BE2C (cell line): ENCODE data around the gene PRRX1.

Experiments used
- DNase-seq: peaks from one replicate; pipeline ENCODE4 v3.0.0-alpha.2; 2020
- H3K27me3 ChIP-seq: fragments of 250-450 bp; sonication (Bioruptor Pico); 2 replicates; pipeline ENCODE4 v1.5.1; 2020; ENCODE audit warnings: mild to moderate bottlenecking
- H3K36me3 ChIP-seq: fragments of 250-450 bp; sonication (Bioruptor Pico); 2 replicates; pipeline ENCODE4 v1.5.1; 2020; ENCODE audit warnings: mild to moderate bottlenecking
- H3K4me1 ChIP-seq: fragments of 250-450 bp; sonication (Bioruptor Pico); 2 replicates; pipeline ENCODE4 v1.5.1; 2020
- H3K4me3 ChIP-seq: 2 replicates; pipeline ENCODE4 v1.5.1; 2011; ENCODE audit warnings: low read depth, low read length
- H3K9me3 ChIP-seq: fragments of 250-450 bp; sonication (Bioruptor Pico); 2 replicates; pipeline ENCODE4 v1.5.1; 2020
- TF ChIP-seq, protein P1 (sequence below): IDR thresholded peaks from 2 replicates; pipeline ENCODE4 v1.5.1; 2012; ENCODE audit warnings: mild to moderate bottlenecking, low read depth, low read length

The PRRX1 gene

DNA sequence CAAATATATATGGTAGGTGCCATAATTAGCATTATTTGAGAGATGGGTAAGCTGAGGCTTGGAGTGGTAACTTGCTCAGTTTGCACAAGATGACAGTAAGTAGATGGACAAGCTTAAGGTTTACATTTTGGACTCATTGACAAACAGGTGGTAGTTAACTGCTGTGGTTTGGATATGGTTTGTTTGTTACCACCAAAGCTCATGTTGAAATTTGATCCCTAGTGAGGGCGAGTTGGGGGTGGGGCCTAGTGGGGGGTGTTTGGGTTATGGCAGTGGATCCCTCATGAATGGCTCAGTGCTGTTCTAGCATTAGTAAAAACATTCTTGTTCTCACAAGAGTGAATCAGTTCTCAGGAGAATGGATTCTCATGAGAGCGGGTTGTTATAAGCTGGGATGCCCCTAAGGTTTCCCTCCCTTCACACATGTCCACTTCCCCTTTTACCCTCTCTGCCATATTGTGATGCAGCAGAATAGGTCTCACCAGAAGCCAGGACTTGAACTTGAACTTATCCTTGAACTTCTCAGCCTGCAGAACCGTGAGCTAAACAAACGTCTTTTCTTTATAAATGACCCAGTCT, 6.6 kb upstream of the PRRX1 start:
- Histone ChIP-seq H3K4me1 (no peaks in the 10 kb centered on the region), H3K9me3 (no peaks in the 10 kb centered on the region), H3K27me3 (peaks cover 32% of the 10 kb centered on the region), H3K4me3 (no peak overlapping the region), H3K36me3 (no peaks in the 10 kb centered on the region)
- TF ChIP-seq, protein P1, sequence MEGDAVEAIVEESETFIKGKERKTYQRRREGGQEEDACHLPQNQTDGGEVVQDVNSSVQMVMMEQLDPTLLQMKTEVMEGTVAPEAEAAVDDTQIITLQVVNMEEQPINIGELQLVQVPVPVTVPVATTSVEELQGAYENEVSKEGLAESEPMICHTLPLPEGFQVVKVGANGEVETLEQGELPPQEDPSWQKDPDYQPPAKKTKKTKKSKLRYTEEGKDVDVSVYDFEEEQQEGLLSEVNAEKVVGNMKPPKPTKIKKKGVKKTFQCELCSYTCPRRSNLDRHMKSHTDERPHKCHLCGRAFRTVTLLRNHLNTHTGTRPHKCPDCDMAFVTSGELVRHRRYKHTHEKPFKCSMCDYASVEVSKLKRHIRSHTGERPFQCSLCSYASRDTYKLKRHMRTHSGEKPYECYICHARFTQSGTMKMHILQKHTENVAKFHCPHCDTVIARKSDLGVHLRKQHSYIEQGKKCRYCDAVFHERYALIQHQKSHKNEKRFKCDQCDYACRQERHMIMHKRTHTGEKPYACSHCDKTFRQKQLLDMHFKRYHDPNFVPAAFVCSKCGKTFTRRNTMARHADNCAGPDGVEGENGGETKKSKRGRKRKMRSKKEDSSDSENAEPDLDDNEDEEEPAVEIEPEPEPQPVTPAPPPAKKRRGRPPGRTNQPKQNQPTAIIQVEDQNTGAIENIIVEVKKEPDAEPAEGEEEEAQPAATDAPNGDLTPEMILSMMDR = no peak
- DNase-seq = no peak

DNA sequence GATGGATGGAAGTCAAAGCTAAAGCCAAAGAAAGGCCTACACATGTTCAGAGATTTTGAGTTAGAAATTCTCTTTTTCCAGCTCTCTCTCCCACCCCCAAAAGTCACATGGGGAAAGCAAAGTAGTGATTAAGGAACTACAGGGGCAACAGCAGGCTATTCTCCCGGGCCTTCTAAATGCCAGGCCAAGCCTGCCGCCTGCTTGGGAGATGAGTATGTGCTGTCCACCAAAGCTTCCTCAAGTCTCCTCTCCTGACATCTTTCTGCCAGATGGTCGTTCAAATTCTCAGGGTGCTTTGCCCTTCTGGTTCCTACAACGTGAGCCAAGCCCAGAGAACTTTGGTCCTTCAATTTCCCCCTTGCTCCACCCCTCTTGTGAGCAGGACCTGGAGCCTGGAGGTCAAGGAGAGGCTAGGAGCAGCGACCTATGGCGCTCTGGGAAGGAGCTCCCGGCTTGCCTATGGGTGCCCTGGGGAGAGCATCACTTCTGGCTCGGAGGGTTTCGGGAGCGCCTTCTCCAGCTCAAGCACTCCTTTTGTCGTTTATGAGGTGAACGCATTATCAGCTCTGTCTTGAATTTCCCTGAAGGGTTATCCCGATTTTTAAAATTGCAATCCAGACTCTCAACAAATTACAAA, 4.4 kb upstream of the PRRX1 start:
- Histone ChIP-seq H3K27me3 (peaks cover 52% of the 10 kb centered on the region), H3K4me3 (no peak overlapping the region), H3K9me3 (no peaks in the 10 kb centered on the region), H3K36me3 (no peaks in the 10 kb centered on the region), H3K4me1 (no peaks in the 10 kb centered on the region)
- DNase-seq = no peak
- TF ChIP-seq, protein P1 = no peak

DNA sequence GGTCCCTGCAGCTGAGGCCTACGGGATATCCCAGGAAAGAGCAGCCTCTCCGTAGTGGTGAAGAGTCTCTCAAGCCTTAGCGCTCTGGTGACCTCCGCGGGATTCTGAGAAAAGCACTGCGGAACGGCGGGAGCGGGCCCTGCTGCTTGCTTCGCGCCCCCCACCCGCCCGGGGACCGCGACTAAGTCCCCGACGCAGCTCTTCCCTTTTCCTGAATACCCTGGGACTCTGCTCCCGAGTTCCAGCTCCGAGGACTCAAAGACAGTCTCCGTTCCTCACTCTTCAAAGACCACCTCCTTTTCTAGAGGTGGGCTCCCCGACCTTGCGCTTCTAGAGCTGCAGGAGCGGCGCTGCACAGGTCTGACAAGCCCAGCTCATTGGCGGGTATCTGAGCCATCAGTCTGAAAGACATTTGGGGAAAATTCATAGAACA, 3.6 kb upstream of the PRRX1 start:
- H3K9me3 ChIP-seq = no peaks in the 10 kb centered on the region
- TF ChIP-seq, protein P1 = no peak
- peaks cover 60% of the 10 kb centered on the region for H3K27me3 ChIP-seq
- no peak overlapping the region for H3K4me3 ChIP-seq
- no peaks in the 10 kb centered on the region for H3K4me1 ChIP-seq
- no peak for DNase-seq
- H3K36me3 ChIP-seq = no peaks in the 10 kb centered on the region

DNA sequence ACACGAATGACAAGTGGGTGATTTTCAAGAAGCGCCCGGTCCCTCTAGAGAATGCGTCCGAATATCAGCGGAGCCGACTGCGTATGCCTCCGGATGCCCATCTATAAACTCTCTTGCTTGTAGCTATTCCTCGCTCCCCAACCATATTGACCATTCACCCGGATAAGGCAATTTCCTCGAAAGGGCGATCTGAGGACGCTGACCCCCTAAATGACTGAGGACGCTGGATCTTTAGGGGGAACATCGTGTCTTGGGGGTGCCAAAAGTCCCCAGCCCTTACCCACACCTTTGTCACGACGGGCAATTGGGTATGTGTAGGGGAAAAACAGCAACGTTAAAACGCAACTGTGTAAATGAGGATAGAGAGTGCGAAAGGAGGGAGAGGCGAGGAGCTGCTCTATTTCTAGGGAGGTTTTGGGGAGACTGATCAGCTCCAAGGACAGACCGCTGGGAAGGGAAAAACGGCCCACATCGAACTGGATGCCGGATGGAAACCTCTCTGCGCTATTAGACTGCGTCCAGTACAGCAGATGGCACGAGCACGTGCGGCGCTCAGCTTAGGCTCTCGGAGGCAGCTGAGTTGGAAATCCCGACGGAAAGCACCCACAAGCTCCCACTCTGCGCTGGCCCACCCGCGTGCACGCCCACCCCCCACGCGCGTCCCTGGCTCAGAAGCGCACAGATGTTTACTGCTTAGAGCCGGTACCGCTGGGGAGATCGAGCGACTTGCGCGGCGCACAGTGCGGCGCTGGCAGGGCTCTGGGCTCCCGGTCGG, 2.9 kb upstream of the PRRX1 start:
- H3K4me3 ChIP-seq = no peak overlapping the region
- H3K4me1 ChIP-seq = no peaks in the 10 kb centered on the region
- no peak for DNase-seq
- no peaks in the 10 kb centered on the region for H3K36me3 ChIP-seq
- TF ChIP-seq, protein P1 = no peak
- no peaks in the 10 kb centered on the region for H3K9me3 ChIP-seq
- H3K27me3 ChIP-seq = peaks cover 67% of the 10 kb centered on the region

DNA sequence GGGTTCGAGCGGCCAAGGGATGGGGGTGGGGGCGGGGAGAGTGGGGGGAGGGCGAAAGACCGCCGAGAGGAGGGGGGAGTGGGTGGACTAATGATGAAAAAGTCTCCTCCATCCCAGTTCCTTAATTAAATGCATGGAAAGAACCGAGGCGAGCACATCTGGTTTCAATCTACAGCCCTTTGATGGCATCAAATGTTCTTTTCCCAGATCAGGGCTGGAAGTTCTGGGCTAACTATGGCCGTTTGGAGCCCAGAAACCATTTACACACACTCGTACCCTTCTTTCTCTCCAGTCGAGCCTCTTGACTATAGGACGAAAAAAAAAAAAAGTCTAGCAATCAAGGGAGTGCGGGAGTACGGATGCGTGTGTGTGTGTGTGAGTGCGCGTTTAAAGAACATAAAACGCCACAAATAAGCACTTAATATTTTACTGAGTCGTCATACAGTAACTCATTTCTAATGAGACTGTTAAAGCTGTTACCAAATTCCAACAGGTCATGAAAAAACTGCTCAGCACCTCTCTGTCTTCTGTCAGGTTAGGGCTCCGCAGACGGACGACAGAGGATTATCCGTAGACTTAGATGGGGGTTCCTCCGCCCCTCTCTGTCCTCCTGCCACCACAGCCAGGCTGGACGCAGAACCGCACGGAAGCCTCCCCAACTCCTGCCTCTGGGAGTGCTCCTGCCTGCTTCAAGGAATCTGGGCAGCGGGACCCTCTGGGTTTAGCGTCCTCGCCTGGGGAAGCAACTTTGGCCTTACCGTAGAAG, 2.1 kb upstream of the PRRX1 start:
- no peaks in the 10 kb centered on the region for H3K4me1 ChIP-seq
- H3K36me3 ChIP-seq = no peaks in the 10 kb centered on the region
- no peak overlapping the region for H3K4me3 ChIP-seq
- no peaks in the 10 kb centered on the region for H3K9me3 ChIP-seq
- H3K27me3 ChIP-seq = peaks cover 75% of the 10 kb centered on the region
- TF ChIP-seq, protein P1 = no peak
- no peak for DNase-seq
